H7 (cell line): ENCODE data around the gene ANGPTL8. TPM values are rescaled to one million over a fixed set of nuclear protein-coding genes. Genes with fewer than 3 reads are reported as not detected.

Experiments used
- DNase-seq: peaks from one replicate; pipeline ENCODE4 v3.0.0; 2012
- H3K27me3 ChIP-seq: 2 replicates; pipeline ENCODE4 v1.6.0; 2011; ENCODE audit warnings: mild to moderate bottlenecking, low read length; ENCODE audit not compliant: control insufficient read depth, insufficient read depth
- H3K36me3 ChIP-seq: replicated peaks from 2 replicates; pipeline ENCODE4 v1.5.1; 2011; ENCODE audit warnings: low read length; ENCODE audit not compliant: control insufficient read depth, insufficient read depth
- H3K4me3 ChIP-seq: 2 replicates; pipeline ENCODE4 v1.5.1; 2011; ENCODE audit warnings: low read depth, mild to moderate bottlenecking, control low read depth, low read length, moderate library complexity; ENCODE audit not compliant: insufficient read depth
- total RNA-seq: library from RNA; depleted of rRNA; stranded (reverse); fragments of >200 nt; shearing (Covaris generic); gene quantifications from 2 replicates; pipeline ENCODE4 v1.2.3, GENCODE V29; 2014

Gene ANGPTL8
- total RNA-seq, 1 experiment from 2014 or later, result not detected

GRCh38 chr19:11238781-11239376 is 540 bp upstream of the ANGPTL8 start:
- Histone ChIP-seq H3K4me3 (no peak overlapping the region), H3K36me3 (peaks cover 11% of the 10 kb centered on the region), H3K27me3 (no peaks in the 10 kb centered on the region)
- DNase-seq, result no peak

- Histone ChIP-seq H3K4me3 (no peak overlapping the region), H3K36me3 (peaks cover 11% of the 10 kb centered on the region), H3K27me3 (no peaks in the 10 kb centered on the region)
- no peak for DNase-seq
Measured at GRCh38 chr19:11240008-11240444, 607 bp downstream of the ANGPTL8 start.

GRCh38 chr19:11242025-11242424 is 2.6 kb downstream of the ANGPTL8 start:
- DNase-seq, result no peak
- Histone ChIP-seq H3K4me3 (no peak overlapping the region), H3K27me3 (no peaks in the 10 kb centered on the region), H3K36me3 (peaks cover 11% of the 10 kb centered on the region)

- Histone ChIP-seq H3K4me3 (no peak overlapping the region), H3K27me3 (no peaks in the 10 kb centered on the region), H3K36me3 (peaks cover 11% of the 10 kb centered on the region)
- peak; percentile 100 for DNase-seq
Measured at GRCh38 chr19:11242864-11243797, 3.7 kb downstream of the ANGPTL8 start.

GRCh38 chr19:11243798-11244169 is 4.4 kb downstream of the ANGPTL8 start:
- peaks cover 11% of the 10 kb centered on the region for H3K36me3 ChIP-seq
- no peaks in the 10 kb centered on the region for H3K27me3 ChIP-seq
- no peak for DNase-seq
- no peak overlapping the region for H3K4me3 ChIP-seq

DNA sequence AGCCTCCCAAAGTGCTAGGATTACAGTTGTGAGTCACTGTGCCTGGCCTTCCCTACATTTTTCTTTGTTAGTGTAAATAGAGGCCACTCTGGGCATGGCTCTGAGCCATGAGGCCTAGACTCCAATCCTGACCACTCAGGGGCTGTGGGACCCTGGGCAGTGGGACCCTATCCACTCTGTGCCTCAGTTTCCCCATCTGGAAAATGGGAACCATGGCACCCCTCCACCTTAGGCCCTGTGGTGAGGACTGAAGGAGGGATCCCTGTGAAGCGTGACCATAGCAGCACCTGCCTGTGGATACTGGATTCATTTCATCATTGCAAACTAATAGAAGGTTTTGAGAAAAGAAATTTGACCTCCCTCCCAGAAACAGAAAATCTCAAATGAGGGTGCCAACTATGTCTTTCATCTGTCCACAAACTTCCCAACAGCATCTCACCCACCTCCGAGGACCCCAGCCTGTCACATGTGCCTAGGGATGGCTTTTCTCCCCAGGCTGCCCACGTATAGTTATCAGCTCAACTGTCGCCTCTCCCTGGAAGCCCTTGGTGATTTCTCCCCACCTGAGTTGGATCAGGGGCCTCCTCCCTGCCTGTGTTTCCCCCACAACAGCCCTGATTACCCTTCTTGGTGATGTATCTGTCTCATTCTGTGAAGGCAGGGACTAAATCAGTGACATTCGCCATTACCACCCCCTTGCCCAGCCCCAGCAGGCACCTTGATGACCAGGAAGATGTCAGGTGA is 5.6 kb downstream of the ANGPTL8 start:
- Histone ChIP-seq H3K4me3 (no peak overlapping the region), H3K27me3 (no peaks in the 10 kb centered on the region), H3K36me3 (peaks cover 8% of the 10 kb centered on the region)
- DNase-seq, result no peak

GRCh38 chr19:11246941-11247340 is 7.5 kb downstream of the ANGPTL8 start:
- Histone ChIP-seq H3K36me3 (peaks cover 7% of the 10 kb centered on the region), H3K27me3 (no peaks in the 10 kb centered on the region), H3K4me3 (no peak overlapping the region)
- DNase-seq, result no peak

DNA sequence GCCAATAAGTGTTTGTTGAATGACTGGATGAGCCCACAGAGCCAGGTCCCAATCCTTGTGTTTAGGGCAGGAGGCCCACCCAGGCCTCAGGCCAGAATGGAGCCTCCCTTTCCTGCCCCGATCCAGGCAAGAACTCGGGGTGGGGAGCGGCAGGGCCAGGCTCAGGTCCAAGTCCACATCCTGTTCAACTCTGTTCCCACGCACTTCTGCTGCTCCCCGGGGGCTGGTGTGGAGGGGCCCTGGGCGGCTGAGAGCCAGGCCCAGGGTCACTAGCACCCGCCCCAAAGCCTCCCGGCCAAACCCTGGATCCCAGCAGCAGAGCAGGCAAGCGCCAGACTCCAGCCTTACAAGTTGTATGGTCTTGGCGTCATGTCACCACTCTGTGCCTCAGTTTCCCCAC is 8.0 kb downstream of the ANGPTL8 start:
- H3K27me3 ChIP-seq, result no peaks in the 10 kb centered on the region
- H3K4me3 ChIP-seq, result no peak overlapping the region
- H3K36me3 ChIP-seq, result peaks cover 9% of the 10 kb centered on the region
- no peak for DNase-seq

DNA sequence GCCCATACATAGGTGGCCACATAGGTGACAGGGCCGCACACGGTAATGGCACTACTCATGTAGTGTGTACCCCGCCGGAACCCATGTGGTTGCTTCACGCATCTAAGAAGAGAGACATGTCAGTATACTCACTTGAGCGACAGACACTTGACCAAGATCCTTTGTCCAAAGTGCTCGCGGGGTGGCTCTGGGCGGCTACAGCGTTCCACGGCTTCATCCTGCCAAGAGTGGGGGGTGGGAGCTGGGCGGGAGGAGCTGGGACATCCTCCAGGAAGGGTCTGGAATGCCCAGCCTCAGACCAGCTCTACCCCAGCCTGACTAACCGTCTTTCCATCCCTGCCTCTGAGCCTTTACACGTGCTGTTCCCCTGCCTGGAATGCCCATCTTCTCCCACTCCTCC is 8.5 kb downstream of the ANGPTL8 start:
- Histone ChIP-seq H3K4me3 (no peak overlapping the region), H3K36me3 (peaks cover 10% of the 10 kb centered on the region), H3K27me3 (no peaks in the 10 kb centered on the region)
- DNase-seq, result no peak

GRCh38 chr19:11248852-11249251 is 9.4 kb downstream of the ANGPTL8 start:
- no peak for DNase-seq
- no peak overlapping the region for H3K4me3 ChIP-seq
- no peaks in the 10 kb centered on the region for H3K27me3 ChIP-seq
- peaks cover 10% of the 10 kb centered on the region for H3K36me3 ChIP-seq

DNA sequence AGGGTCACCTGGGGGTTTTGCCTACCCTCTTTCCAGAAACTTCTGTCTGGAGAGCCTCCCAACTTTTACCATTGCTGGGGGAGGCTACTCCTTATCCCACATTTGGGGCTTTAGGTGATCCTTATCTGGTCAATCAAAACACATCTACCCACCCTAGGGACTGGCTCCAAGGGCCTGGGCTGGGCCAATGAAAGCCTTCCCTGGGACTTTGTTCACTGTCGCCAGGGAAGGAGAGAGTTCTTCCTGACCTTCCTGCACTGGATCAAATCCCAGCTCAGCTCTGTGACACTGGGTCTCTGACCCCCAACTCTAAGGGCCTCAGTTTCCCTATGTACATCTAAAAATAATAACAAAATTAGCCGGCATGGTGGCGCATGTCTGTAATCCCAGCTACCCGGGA is 11.8 kb downstream of the ANGPTL8 start:
- no peak for DNase-seq
- H3K36me3 ChIP-seq, result peaks cover 10% of the 10 kb centered on the region
- H3K4me3 ChIP-seq, result no peak overlapping the region
- no peaks in the 10 kb centered on the region for H3K27me3 ChIP-seq

DNA sequence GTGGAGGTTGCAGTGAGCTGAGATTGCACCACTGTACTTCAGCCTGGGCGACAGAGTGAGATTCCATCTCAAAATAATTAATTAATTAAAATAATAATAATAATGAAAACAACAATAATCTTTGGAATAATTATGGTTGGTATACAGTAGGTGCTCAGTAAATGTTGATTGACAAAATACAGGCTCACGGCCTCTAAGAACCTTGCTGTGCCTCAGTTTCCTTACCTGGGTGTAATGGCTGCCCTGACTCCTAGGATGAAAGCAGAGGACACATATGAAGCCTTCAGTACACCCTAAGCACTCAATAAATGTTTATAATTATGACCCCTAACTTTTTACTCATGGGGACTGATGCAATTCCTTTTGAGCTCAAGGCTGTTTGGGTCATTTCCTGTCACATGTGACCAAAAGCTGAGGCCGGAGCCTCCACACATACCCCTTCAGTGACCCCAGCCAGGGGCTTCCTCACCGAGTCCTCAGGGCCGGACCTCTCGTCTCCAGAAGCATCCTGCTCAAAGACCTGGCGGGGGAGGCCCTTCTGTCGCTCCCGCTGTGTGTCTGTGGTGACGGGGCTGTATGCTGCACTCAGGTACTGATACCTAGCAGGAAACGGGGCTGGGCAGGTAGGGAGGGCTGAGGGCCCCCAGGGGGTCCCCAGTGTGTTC is 12.4 kb downstream of the ANGPTL8 start:
- Histone ChIP-seq H3K4me3 (no peak overlapping the region), H3K27me3 (no peaks in the 10 kb centered on the region), H3K36me3 (peaks cover 10% of the 10 kb centered on the region)
- no peak for DNase-seq

GRCh38 chr19:11252665-11253355 is 13.4 kb downstream of the ANGPTL8 start:
- H3K36me3 ChIP-seq, result peaks cover 9% of the 10 kb centered on the region
- no peak overlapping the region for H3K4me3 ChIP-seq
- DNase-seq, result no peak
- no peaks in the 10 kb centered on the region for H3K27me3 ChIP-seq

- Histone ChIP-seq H3K27me3 (no peaks in the 10 kb centered on the region), H3K4me3 (no peak overlapping the region), H3K36me3 (peaks cover 9% of the 10 kb centered on the region)
- DNase-seq, result no peak
Measured at GRCh38 chr19:11254666-11255065, 15.2 kb downstream of the ANGPTL8 start.
